ENCODE results near the gene TMEM74B. TPM values are rescaled to one million over a fixed set of nuclear protein-coding genes. Genes with fewer than 3 reads are reported as not detected.

Gene TMEM74B
- total and polyA plus RNA-seq, 9 of the 15 experiments (the other 6 are each of a cell fraction or from before 2014, with no cell fraction given), result 0.24 to 19.0 (median 7.5) TPM

DNA sequence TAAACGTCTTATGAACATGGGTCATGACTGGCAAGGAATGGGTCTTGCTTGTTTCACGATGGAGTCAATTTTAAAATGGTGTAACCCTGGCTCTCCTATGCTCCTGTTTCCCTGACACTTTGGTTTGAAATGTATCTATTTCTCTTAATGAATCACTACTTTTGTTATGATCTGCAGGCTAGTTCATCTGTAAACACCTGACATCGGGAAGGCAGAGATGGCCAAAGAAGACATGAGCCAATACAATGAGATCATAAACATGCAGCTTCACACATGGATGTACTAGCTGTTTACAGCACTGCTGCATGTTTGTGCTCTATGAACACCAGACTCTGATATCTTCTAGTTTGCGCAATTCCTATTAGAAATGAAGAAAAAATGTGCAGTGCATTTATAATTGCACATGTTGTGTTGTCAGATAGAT lies 30.1 kb upstream of the TMEM74B start:
- FAIRE-seq (no peak), ATAC-seq (no peak)
- in situ Hi-C loops (cut with MboI), result no loop called here
- peak; percentile 28; the same call in 1 of the 2 replicates for TF ChIP-seq ZNF79 (CRISPR knock-in tag; IDR thresholded peaks at IDR 0.05; ENCODE audit: low read depth)
- TF ChIP-seq CTCF (IDR thresholded peaks at IDR 0.05 in 2 of 3, conservative IDR thresholded peaks at IDR 0.05 in 1 of 3; ENCODE audit: insufficient read depth in 2 of 3, low read depth in 1 of 3, low read length in 3 of 3), result no peak
- 0 out of 2 replicates have a peak, but pooled peaks have one; percentile 46 for TF ChIP-seq TSHZ1 (CRISPR knock-in tag; IDR thresholded peaks at IDR 0.05)
- TF ChIP-seq, protein P1, sequence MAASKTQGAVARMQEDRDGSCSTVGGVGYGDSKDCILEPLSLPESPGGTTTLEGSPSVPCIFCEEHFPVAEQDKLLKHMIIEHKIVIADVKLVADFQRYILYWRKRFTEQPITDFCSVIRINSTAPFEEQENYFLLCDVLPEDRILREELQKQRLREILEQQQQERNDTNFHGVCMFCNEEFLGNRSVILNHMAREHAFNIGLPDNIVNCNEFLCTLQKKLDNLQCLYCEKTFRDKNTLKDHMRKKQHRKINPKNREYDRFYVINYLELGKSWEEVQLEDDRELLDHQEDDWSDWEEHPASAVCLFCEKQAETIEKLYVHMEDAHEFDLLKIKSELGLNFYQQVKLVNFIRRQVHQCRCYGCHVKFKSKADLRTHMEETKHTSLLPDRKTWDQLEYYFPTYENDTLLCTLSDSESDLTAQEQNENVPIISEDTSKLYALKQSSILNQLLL (CRISPR knock-in tag; IDR thresholded peaks at IDR 0.05; ENCODE audit: borderline replicate concordance), result no peak
- TF ChIP-seq ZNF449 (CRISPR knock-in tag; IDR thresholded peaks at IDR 0.05), result peak; percentile 59; the same call in 1 of the 2 replicates
- TF ChIP-seq DDX20 (tag; IDR thresholded peaks at IDR 0.05; ENCODE audit: low read depth), result peak; percentile 74; the same call in 1 of the 2 replicates
- TF ChIP-seq ZBTB9 (CRISPR knock-in tag; IDR thresholded peaks at IDR 0.05), result 0 out of 2 replicates have a peak, but pooled peaks have one; percentile 25
- 0 out of 2 replicates have a peak, but pooled peaks have one; percentile 49 for TF ChIP-seq ZNF586 (CRISPR knock-in tag; conservative IDR thresholded peaks at IDR 0.05)
- peak; percentile 54; the same call in 1 of the 2 replicates for TF ChIP-seq ILK (tag; IDR thresholded peaks at IDR 0.05; ENCODE audit: borderline replicate concordance, low read depth)
- peak; percentile 84 for TF ChIP-seq MECOM (CRISPR knock-in tag; IDR thresholded peaks at IDR 0.05)

More for the DNA sequence above, 30.1 kb upstream of the TMEM74B start:
- Histone ChIP-seq H3K4me3 (no peak overlapping the region), H4K20me1 (replicated peaks; ENCODE audit: control insufficient read depth, insufficient read depth, low read length) (no peaks in the 10 kb centered on the region), H3K9me3 (replicated peaks; ENCODE audit: control insufficient read depth, insufficient read depth, low read depth, low read length) (no peaks in the 10 kb centered on the region; the same call in 1 of the 2 replicates), H3K79me2 (ENCODE audit: control insufficient read depth, insufficient read depth, low read length) (no peaks in the 10 kb centered on the region), H2AFZ (ENCODE audit: low read depth, low read length) (peak overlapping the region; percentile 91), H3K36me3 (ENCODE audit: control insufficient read depth, insufficient read depth, low read length) (no peaks in the 10 kb centered on the region), H3K27ac (ENCODE audit: extremely low read depth, low read depth, low read length) (peak overlapping the region; percentile 92), H3K4me1 (replicated peaks in 1 of 2; ENCODE audit: control insufficient read depth in 2 of 2, insufficient read depth in 2 of 2, low read length in 2 of 2) (peaks cover 13 to 32% of the 10 kb centered on the region in 2 experiments; a peak in 4 of 5 replicates), H3K27me3 (ENCODE audit: control insufficient read depth in 2 of 2, insufficient read depth in 2 of 2, low read length in 2 of 2) (no peaks in the 10 kb centered on the region), H3K9me1 (ENCODE audit: control insufficient read depth, insufficient read depth, low read length) (no peaks in the 10 kb centered on the region), H3K4me2 (ENCODE audit: insufficient read depth, low read length) (peak overlapping the region; percentile 78), H3K9ac (ENCODE audit: insufficient read depth in 1 of 2, low read depth in 2 of 2, low read length in 2 of 2) (no peak overlapping the region; a peak in 1 of 4 replicates)
- BruUV-seq (replicated peaks), result no TSS peak
- DNase-seq (ENCODE audit: extremely low read depth in 1 of 4, low spot score in 3 of 4), result peak in 2 of 4 experiments; percentile 22
- ChIA-PET POLR2A (interaction anchor here (0.5 kb wide), 1 partner anchor 267 kb away, joined by 3 read pairs; no protein-coding TSS in a partner anchor), CTCF (ENCODE audit: low intra/inter-chr PET ratio) (no interaction called here)
- intact Hi-C loops (cut with micrococcal nuclease), result loop anchor here (5.0 to 10.0 kb wide), 5 partner anchors 38 to 240 kb away; partner anchors contain the start of genes FKBP1A and PSMF1
- WGBS (ENCODE audit: insufficient coverage, low coverage, missing lambda C conversion rate), result 11% methylated on average over 4 of the region's 4 CpGs

Measured in K562 (cell line).